OCI-LY1 (cell line): ENCODE measurements around the gene KCNMA1.

ENCODE experiments used
- CTCF ChIP-seq: fragments of 200-600 bp; sonication (generic), shearing (Covaris generic); IDR thresholded peaks from 2 replicates; pipeline ENCODE4 v1.5.1; 2017; ENCODE audit warnings: mild to moderate bottlenecking, antibody characterized with exemption, low read length, moderate library complexity, mixed read lengths
- EZH2 ChIP-seq: fragments of 200-600 bp; sonication (generic), shearing (Covaris generic); IDR thresholded peaks from 2 replicates; pipeline ENCODE4 v1.8.0; 2017; ENCODE audit warnings: borderline replicate concordance, mixed run types, mild to moderate bottlenecking, antibody characterized with exemption, low read length, moderate library complexity, mixed read lengths

- TF ChIP-seq CTCF (no peak), EZH2 (no peak)
Observed at GRCh38 chr10:77350134-77350533, 287.5 kb downstream of the KCNMA1 start.
